SU-DHL-6 (cell line): ENCODE measurements around the gene ATP5PF.

ENCODE experiments used
- EZH2phosphoT487 ChIP-seq: fragments of 200-600 bp; sonication (generic), shearing (Covaris generic); conservative IDR thresholded peaks from 2 replicates; pipeline ENCODE4 v1.6.1; 2018; ENCODE audit warnings: mild to moderate bottlenecking, antibody characterized with exemption, low read length, moderate library complexity, mixed read lengths
- TF ChIP-seq, protein P1 (sequence below): fragments of 200-600 bp; sonication (generic); IDR thresholded peaks from one replicate; pipeline ENCODE4 v1.5.1; 2017; ENCODE audit warnings: antibody characterized with exemption, mild to moderate bottlenecking, low read length, moderate library complexity; ENCODE audit not compliant: insufficient read depth, poor library complexity, severe bottlenecking

DNA sequence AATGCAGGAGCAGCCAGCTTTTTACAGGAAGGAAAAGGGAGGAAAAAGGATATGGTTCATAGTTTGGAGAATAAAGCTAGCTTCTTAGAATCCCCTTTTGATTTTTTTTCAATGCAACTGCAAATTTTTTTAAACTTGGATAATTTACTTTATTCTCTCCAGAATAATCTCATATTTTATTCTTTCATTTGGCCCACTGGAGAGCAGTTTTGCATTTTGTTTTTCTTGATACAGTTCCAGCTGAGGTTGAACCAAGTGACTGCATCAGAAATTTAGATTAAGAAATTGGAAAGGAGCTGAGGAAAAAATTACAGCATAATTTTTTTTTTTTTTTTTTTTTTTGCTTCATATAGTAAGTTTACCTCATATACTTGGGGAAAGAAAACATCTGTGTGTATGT, 22.8 kb upstream of the ATP5PF start:
- TF ChIP-seq, protein P1, sequence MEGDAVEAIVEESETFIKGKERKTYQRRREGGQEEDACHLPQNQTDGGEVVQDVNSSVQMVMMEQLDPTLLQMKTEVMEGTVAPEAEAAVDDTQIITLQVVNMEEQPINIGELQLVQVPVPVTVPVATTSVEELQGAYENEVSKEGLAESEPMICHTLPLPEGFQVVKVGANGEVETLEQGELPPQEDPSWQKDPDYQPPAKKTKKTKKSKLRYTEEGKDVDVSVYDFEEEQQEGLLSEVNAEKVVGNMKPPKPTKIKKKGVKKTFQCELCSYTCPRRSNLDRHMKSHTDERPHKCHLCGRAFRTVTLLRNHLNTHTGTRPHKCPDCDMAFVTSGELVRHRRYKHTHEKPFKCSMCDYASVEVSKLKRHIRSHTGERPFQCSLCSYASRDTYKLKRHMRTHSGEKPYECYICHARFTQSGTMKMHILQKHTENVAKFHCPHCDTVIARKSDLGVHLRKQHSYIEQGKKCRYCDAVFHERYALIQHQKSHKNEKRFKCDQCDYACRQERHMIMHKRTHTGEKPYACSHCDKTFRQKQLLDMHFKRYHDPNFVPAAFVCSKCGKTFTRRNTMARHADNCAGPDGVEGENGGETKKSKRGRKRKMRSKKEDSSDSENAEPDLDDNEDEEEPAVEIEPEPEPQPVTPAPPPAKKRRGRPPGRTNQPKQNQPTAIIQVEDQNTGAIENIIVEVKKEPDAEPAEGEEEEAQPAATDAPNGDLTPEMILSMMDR = no peak
- no peak for TF ChIP-seq EZH2phosphoT487
